GM19438 (cell line): ENCODE results near the gene ASCL2.
A peak's percentile ranks its signal among the peaks of the same experiment; 100 is the strongest.

Source experiments
- ATAC-seq: cut with Tn5 transposase; IDR thresholded peaks from one replicate; pipeline ENCODE4 v1.9.1; 2021; ENCODE audit warnings: low read depth; ENCODE audit not compliant: unreplicated experiment

ASCL2 gene

DNA sequence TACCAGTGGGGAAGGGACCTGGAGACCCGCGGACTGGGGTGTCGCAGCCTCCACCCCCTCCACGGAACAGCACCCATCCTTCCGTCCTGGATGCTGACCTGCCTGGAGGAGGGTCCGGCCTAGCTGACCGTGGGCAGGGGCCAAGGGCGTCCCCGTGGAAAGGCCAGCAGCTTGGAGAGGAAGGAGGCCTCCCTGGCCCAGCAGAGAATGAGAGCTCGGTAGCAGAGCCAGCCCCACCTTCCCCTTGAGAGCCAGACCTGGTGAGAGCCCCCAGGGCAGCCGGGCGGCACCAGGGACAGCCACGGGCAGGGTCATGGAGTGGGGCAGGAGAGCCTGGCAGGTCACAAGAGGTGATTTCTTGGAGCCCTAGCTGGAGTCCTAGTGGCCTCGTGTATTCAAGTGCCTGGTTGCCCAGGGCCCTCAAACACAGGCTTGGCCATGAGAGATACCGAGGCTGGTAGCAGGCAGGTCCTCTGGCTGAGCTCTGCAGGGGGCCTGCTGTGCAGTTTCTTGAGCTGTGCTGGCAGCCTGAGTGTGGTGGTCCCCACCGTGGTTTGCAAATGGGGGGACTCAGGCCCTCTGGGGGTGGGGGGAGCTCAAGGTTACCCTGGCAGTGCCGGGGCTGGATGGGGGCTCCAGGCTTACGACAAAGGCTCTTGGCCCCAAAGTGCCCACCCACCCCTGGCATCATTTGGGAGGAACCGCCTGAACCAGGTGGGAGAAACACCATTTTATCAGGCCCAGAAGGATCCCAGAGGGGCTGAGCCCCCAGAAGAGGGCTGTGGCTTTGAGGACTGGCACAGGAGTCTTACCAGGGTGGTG is 39.1 kb upstream of the ASCL2 start:
- no peak for ATAC-seq

DNA sequence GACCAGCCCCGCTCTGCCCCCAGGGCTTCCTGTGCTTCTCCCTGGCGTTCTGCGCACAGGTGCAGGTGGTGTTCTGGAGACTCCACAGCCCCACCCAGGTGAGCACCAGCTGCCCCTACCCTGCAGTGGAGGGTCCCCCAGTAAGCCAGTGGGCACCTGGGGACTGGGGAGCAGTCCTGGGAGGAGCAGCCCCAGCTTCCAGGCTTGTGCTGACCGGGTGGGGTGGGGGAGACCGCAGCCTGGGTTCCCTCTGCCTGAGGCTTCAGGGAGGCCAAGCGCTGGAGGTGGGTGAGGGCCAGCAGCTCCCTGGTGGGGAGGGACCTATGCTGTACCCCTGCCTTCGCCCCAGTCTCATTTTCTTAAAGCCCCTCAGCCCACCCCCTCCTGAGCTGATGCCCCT is 38.3 kb upstream of the ASCL2 start:
- no peak for ATAC-seq

DNA sequence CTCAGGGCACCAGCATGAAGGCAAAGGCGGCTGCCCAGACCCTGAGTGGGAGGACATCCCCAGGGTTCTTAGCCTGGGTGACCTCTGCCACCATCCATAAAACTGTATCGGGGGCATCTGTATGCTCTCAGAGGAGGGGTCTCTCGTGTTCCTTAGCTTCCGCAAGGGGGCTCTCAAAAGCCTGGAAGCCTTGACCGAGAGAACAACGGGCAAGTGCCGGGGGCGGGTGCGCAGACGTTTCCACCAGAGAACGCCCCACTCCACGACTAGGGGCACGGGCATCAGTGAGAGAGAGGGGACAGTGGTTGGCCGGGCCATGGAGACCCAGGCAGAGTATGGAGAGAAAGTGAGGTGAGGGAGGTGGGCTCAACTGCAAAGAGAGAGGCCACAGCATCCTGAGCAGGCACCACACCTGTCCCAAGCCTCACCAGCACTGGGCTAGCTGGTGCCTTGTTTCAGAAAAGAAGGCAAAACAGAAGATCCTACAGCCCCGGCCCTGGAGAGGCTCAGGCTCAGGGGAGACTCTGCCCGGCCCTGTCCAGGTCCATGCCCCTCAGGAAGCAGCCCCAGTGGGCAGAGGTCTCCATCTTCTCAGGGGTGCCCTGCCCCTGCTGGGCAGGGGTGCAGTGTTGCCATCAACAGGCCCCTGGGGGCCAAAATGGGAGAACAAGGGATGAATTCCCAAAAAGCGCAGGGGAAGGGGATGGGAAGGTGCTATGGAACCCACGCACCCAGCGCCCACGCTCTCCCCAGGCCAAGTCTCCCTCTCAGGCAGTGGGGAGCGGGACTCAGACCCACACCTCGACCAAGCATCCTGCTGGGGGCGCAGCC is 37.3 kb upstream of the ASCL2 start:
- no peak for ATAC-seq

DNA sequence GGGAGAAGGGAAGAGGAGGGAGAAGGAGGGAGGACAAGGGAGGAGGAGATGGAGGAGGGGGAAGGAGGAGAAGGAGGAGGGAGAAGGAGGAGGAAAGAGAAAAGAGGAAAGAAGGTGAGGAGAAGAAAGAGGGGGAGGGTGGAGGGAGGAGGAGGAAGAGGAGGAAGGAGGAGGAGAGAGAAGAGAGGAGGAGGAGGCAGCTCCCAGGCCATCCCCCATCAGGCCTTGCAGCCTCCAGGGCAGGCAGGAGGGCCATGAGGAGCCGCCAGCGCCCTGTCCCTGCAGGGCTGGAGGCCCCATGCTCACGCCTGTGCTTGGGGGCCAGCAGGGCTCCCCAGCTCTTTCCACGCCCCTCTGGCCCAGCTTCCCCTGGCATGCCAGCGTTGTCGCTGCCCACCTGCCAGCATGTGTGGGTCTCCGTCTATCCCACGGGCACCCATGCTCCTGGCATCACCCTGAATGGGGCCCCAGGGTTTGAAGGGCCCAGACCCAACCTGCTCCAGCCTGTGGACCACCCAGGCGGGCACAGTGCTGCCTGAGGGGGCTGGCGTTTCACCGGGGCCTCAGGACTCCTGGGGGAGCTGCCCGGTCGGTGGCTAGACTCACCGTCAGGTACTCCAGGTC is 36.6 kb upstream of the ASCL2 start:
- ATAC-seq: no peak

DNA sequence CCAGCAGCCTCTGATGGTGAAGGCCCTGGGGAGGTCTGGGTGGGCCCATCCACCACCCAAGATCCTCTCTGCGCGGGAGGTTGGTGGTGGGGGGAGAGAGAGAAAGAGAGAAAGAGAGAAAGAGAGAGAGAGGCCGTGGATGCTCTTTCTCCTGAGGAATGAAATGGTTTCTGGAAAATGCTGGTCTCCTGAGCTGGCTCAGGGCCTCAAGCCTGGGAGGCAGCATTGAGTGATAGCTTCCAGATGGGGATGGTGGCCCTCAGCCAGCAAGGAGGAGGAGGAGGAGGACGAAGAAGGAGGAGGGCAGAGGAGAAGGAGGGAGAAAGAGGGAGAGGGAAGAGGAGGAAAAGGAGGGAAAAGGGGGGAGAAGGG is 36.0 kb upstream of the ASCL2 start:
- ATAC-seq: no peak

DNA sequence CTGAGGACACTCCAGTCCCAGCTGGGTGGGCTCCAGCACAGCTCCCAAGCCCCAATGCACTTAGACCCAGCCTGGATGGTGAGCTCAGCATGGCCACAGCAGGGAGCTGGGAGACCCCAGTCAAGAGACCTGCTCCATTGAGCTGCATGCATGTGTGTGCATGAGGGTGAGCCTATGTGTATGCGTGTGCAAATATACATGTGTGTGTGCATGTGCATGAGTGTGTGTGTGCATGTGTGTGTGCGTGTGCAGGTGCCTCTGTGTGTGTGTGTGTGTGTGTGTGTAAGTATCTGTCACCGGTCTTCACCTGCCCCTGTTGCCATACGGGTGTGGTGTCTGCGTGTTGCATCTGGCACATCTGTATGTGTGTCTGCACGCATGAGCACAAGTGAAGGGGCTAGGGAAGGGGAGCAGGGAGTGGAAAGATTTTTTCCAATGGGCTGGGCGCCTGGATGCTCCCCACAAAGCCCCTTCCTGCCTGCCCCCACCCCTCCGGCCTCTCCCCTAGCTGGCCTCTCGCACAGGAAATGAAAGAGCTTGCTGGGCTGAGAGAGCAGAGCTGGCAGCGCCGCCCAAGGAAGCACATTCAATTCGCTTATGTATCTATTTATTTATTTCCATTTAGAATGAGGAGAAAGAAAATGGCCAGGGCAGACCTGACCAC is 35.5 kb upstream of the ASCL2 start:
- no peak for ATAC-seq

DNA sequence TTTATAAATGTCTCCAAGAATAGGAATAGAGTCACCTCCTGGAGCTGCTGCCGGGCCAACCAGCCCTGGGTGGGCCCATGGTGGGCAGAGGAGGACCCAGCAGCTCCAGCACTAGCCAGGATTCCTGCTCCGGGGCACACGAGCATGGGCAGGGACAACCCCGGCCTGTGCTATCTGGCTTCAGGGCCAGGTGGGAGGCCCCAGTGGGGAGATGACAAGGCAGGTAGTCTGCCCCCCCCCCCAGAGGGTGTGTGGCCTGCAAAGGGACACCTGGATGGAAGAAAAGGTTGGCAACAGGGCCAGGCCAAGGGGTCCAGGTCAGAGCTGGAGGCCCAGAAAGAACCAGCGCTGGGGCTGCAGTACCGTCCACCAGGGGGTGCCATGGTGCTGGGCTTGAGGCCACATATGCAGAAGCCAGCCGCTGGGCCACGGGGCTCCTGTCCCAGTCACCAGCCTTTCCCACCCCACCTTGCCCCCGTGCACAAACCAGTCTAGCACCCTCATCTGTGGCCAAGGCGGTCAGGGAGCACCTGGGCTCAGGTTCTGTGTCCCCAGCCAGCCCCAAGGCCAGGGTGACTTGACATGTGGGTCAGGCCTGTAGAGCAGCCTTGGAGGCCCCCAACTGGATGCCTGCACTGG is 34.9 kb upstream of the ASCL2 start:
- no peak for ATAC-seq

DNA sequence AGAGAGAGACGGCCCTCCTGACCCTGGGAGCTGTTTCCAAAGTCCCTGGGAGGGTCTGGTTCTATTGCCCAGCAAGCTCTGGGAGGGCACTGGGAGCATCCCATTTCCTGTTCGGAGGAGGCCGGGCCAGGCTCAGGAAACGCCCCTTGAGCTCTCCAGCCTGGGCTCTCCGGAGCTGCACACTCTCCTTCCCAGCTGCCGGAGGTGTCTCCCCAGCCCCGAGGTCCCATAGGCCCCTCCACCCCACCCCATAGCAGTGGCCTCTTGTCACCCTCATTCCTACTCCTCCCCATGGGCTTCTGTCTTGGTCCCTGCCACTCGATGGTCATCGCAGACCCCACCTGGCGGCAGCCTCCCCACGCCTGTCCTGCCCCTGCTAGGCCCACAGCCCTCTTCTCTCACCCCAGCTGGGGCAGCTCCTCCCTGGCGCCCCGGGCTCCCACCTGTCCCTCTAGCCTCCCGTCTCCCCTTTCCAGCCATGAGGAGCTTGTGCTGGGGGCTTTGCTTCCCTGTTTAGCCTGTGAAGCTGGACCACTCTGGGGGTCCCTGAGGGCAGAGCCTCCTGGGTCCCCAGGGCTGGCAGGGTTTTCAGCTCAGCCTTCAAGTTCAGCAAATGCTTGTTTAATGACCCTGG is 34.2 kb upstream of the ASCL2 start:
- ATAC-seq: no peak

DNA sequence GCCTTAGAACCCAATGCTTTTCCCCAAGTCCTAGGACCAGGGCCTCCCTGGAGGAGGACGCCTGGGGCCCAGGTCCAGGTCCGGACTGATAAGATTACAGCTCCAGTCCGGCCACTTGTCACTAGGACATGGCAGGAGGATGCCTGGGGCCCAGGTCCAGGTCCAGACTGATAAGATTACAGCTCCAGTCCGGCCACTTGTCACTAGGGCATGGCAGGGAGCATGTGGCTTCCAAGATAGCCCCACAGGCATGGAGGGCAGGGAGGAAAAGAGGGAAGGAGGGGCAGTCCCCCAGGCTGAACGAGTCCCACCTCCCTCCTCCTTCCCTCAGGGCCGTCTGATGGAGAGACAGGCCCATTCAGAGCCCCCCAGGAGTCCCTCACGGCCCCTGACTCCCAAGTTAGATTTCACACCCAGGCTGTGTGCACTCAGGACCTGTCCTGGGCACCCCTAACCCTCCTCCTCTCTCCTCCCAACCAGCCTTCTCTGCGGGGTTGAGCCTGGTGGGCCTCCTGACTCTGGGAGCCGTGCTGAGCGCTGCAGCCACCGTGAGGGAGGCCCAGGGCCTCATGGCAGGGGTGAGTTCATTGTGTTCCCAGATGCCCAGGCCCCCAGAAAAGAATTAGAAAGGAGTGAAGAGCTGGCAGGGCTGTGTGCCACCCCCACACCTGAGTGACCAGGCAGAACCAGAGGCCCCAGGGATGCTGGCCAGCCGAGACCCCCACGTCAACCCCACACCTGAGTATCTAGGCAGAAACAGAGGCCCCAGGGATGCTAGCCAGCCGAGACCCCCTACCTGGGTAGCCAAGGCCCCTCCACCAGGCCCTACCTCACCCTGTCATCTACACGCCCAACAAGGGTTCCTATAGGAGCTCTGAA is 33.5 kb upstream of the ASCL2 start:
- ATAC-seq: no peak

DNA sequence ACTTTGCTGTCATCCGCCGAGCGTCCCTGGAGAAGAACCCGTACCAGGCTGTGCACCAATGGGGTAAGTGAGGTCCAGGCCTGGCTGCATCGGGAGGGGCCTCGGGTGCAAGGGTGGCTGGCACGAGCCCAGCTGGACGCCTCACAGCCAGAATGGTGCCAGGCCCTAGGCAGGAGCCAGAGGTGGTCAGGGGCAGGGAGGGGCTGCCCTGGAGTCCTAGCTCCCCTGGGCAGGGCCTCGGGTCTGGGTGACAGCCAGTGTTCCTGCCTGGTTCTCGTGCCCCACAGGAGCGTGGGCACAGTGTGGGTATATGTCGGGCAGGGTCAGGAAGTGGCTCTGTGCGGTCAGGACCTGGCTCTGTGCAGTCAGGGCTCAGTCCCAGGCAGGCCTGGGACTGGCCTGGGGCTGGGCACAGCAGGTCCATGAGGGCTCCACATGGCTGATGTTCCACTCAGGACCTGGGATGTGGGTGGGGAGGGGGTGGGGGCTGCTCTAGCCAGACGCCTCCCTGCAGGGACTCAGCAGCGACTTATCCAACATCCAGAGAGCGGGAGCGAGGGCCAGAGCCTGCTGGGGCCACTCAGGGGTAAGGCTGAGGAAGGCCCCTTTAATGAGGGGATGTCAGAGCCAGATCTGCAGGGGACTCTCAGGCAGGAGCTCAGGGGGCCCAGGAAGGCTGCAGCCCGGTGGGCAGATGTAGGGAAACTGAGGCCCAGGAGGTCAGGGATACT is 32.7 kb upstream of the ASCL2 start:
- no peak for ATAC-seq

DNA sequence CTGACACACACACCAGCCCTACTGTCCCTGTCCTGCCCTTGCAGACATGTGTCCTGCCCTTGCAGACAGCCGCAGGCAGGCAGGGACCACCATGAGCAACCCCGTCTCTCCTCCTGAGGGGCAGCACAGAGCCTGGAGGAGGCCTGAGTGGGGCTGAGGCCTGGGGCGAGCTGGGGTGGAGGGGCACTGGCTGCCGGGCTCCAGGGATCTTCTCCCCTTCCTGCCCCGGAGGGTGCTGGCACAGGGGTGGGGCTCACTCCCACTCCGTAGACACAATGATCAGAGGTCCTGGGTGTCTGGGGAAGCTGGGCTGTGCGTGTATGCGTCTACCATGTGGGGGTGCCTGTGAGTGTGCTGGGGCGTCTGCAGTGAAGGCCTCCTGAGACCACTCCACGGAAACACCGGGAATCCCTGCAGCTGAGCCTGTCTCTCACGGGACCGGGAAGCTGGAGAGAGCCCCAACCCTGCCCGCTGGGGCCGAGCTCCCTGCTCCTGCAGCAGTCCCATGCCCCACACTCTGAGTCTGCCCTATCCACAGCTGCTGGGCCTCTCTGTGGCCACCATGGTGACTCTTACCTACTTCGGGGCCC is 32.0 kb upstream of the ASCL2 start:
- no peak for ATAC-seq

DNA sequence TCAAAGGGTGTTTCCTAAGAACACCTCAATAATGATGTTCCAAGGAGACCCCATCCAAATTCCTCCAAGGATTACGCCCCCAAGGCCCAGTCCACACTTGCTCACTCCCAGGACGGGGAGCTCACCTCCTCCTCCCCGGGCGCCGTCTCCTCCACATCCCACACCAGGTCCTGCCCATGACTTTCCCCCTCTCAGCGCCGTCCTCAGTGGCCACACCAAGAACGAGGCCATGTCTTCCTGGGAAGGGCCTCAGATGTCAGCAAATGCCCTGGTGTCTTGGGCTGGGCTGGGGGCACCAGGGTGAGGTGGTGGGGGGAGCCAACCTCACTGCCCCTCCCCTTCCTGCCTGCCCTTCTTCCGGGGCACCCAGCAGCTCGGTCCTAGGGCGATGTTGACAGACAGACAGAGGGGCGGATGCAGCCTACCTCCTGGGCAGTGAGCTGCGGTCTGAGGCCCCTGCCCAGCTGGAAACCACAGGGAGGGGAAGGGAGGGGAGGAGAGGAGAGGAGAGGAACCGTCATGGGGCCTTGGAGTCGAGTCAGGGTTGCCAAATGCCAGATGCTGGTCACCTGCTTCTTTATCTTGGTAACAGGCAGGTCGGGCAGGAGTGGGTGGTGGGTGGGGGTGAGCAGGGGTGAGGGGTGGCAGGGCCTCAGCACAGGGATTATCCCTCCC is 31.4 kb upstream of the ASCL2 start, which contains the start of the genes C11orf21 and TSPAN32:
Gene C11orf21, minus strand, starts transcription at position 288 of the 675 bp plus-strand sequence. Its CDS starts 110 bp downstream, at position 178.
Gene TSPAN32, plus strand, starts transcription at position 383 of the 675 bp plus-strand sequence. Its CDS starts 137 bp downstream, at position 520.
- peak; percentile 54 for ATAC-seq

DNA sequence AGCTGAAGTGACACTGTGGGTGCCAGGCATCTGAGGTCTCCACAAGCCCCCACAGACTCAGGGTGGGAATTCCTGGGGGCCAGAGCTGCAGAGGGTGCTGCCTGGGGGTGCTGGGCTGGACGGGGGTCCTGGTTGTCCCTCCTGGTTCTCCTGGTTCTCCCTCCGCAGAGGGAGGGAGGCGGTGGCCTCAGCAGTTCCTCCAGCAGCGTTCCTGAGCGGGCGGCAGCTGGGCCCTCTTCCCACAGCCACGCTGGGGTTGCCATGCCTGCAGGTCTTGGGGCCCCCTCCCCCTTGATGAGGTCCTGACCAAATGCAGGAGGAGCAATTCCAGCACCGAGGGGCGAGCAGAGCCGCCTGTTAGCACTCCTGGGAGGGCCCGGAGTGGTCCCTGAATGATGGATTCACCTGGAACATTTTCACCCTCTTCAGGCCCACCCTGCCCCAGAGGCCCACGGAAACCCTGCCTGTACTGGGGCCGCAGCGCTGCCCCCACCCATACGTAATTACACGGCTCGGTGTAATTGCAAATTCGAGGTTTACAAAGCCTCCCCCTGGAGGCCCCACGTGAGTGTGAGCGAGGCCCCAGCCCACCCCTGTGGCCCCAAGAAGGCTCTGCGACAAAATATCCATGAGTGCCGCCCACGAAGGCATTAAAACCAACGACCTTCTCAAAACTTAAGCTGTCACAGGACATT is 30.7 kb upstream of the ASCL2 start:
- no peak for ATAC-seq

DNA sequence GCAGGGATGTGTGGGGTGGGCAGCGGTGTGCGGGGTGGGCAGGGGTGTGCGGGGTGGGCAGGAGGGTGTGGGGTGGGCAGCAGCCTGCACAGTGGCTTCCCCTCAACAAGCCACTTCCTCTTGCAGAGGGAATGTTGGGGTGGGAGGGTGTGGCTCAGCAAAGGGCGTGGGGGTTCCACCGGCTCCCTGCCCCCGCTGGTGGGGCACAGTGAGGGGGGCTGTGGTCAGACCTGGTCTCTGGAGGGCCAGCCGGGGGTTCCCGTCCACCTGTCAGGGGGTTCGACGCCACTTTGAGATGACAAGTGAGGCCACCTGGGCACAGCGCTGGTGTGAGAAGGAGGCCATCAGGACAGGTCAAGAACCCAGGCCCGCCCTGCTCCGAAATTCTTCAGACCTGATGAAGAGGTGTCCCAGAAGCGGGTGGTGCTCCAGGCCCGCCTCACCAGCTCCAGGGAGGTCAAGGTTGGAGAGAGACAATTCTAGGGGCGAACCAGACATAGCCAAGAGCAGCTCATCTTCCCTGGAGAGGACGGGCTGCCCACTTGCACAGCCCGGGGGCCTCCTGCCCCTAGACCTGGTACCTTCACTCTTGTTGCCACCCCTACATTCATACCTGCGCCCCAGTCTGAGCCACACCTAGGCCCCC is 30.0 kb upstream of the ASCL2 start:
- ATAC-seq: no peak

DNA sequence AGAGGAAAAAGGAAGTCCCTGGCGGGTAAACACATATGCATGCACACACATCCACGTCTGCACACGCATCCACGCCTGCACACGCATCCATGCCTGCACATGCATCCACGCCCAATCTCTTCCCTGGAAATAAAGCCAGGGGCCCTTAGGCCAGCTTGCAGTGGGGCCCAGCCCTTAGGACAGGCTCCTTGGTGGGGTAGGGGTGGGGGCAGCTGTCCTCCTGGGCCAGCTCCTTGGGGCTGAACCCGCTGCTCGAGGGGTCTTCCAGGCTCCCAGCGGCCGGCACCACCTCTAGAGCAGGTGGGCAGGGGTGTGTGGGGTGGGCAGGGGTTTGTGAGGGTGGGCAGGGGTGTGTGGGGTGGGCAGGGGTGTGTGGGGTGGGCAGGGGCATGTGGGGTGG is 29.4 kb upstream of the ASCL2 start:
- no peak for ATAC-seq
